MM.1S (cell line): Measurements from ENCODE around the gene ATP11B.
"Not testable (repeated sequence)": the region's sequence is repeated elsewhere in the genome, so short reads cannot be mapped to it uniquely, and the experiment has no call there.

ENCODE experiments used
- EZH2phosphoT487 ChIP-seq: fragments of 300-600 bp; sonication (generic); IDR thresholded peaks from 2 replicates; pipeline ENCODE4 v1.6.1; 2018; ENCODE audit warnings: antibody characterized with exemption, low read length
- TF ChIP-seq, protein P1 (sequence below): fragments of 300-600 bp; sonication (generic); IDR thresholded peaks from 2 replicates; pipeline ENCODE4 v1.5.1; 2016; ENCODE audit warnings: antibody characterized with exemption, low read length, mixed read lengths

- TF ChIP-seq, protein P1, sequence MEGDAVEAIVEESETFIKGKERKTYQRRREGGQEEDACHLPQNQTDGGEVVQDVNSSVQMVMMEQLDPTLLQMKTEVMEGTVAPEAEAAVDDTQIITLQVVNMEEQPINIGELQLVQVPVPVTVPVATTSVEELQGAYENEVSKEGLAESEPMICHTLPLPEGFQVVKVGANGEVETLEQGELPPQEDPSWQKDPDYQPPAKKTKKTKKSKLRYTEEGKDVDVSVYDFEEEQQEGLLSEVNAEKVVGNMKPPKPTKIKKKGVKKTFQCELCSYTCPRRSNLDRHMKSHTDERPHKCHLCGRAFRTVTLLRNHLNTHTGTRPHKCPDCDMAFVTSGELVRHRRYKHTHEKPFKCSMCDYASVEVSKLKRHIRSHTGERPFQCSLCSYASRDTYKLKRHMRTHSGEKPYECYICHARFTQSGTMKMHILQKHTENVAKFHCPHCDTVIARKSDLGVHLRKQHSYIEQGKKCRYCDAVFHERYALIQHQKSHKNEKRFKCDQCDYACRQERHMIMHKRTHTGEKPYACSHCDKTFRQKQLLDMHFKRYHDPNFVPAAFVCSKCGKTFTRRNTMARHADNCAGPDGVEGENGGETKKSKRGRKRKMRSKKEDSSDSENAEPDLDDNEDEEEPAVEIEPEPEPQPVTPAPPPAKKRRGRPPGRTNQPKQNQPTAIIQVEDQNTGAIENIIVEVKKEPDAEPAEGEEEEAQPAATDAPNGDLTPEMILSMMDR = not testable (repeated sequence)
- TF ChIP-seq EZH2phosphoT487 = not testable (repeated sequence)
Observed at GRCh38 chr3:182870917-182871316, 77.6 kb downstream of the ATP11B start.
